GM21526 (cell line): ENCODE data around the gene INTS6.
"Not testable (repeated sequence)": the region's sequence is repeated elsewhere in the genome, so short reads cannot be mapped to it uniquely, and the experiment has no call there.

ENCODE experiments used
- ATAC-seq: cut with Tn5 transposase; IDR thresholded peaks from one replicate; pipeline ENCODE4 v1.9.1; 2021; ENCODE audit warnings: moderate library complexity; ENCODE audit not compliant: unreplicated experiment, low FRiP score

The INTS6 gene

GRCh38 chr13:51419001-51419636 is 33.7 kb downstream of the INTS6 start:
- ATAC-seq = peak; percentile 55

GRCh38 chr13:51417716-51418115 is 35.1 kb downstream of the INTS6 start:
- ATAC-seq = no peak

- ATAC-seq = no peak
These were observed 36.7 kb downstream of the INTS6 start for GRCh38 chr13:51416107-51416506.

GRCh38 chr13:51415339-51415738 is 37.5 kb downstream of the INTS6 start:
- ATAC-seq = not testable (repeated sequence)

GRCh38 chr13:51412431-51412830 is 40.4 kb downstream of the INTS6 start:
- no peak for ATAC-seq

GRCh38 chr13:51405176-51405575 is 47.7 kb downstream of the INTS6 start:
- no peak for ATAC-seq

- ATAC-seq = no peak
These were observed 55.4 kb downstream of the INTS6 start for GRCh38 chr13:51397262-51397941.

- ATAC-seq = peak; percentile 46
These were observed 56.5 kb downstream of the INTS6 start for GRCh38 chr13:51396352-51396751.

- ATAC-seq = no peak
These were observed 58.1 kb downstream of the INTS6 start for GRCh38 chr13:51394724-51395123.

- ATAC-seq = no peak
These were observed 67.7 kb downstream of the INTS6 start for GRCh38 chr13:51385114-51385513.

GRCh38 chr13:51380269-51380668 is 72.6 kb downstream of the INTS6 start:
- no peak for ATAC-seq

GRCh38 chr13:51373451-51373850 is 79.4 kb downstream of the INTS6 start:
- ATAC-seq = no peak

- no peak for ATAC-seq
These were observed 81.0 kb downstream of the INTS6 start for GRCh38 chr13:51371768-51372399.

GRCh38 chr13:51370811-51371210 is 82.0 kb downstream of the INTS6 start:
- no peak for ATAC-seq

- no peak for ATAC-seq
These were observed 82.7 kb downstream of the INTS6 start for GRCh38 chr13:51370116-51370515.

GRCh38 chr13:51364404-51365008 is 88.3 kb downstream of the INTS6 start:
- no peak for ATAC-seq

GRCh38 chr13:51363625-51364024 is 89.2 kb downstream of the INTS6 start:
- no peak for ATAC-seq

- ATAC-seq = no peak
These were observed 91.7 kb downstream of the INTS6 start for GRCh38 chr13:51361106-51361505.

- ATAC-seq = no peak
These were observed 92.3 kb downstream of the INTS6 start for GRCh38 chr13:51360489-51360888.

GRCh38 chr13:51359352-51359751 is 93.5 kb downstream of the INTS6 start:
- no peak for ATAC-seq

- no peak for ATAC-seq
These were observed 94.8 kb downstream of the INTS6 start for GRCh38 chr13:51357928-51358595.
